GM10266 (cell line): ENCODE measurements around the gene GLOD5.

ENCODE experiments used
- DNase-seq: peaks from one replicate; pipeline ENCODE4 v3.0.0; 2012; ENCODE audit errors: extremely low spot score
- TF ChIP-seq, protein P1 (sequence below): IDR thresholded peaks from 2 replicates; pipeline ENCODE4 v1.5.1; 2012; ENCODE audit warnings: mild to moderate bottlenecking, low read depth; ENCODE audit not compliant: control insufficient read depth, insufficient read depth; ENCODE audit errors: missing control alignments

Gene GLOD5

GRCh38 chrX:48779399-48779798 lies 17.9 kb downstream of the GLOD5 start:
- TF ChIP-seq, protein P1, sequence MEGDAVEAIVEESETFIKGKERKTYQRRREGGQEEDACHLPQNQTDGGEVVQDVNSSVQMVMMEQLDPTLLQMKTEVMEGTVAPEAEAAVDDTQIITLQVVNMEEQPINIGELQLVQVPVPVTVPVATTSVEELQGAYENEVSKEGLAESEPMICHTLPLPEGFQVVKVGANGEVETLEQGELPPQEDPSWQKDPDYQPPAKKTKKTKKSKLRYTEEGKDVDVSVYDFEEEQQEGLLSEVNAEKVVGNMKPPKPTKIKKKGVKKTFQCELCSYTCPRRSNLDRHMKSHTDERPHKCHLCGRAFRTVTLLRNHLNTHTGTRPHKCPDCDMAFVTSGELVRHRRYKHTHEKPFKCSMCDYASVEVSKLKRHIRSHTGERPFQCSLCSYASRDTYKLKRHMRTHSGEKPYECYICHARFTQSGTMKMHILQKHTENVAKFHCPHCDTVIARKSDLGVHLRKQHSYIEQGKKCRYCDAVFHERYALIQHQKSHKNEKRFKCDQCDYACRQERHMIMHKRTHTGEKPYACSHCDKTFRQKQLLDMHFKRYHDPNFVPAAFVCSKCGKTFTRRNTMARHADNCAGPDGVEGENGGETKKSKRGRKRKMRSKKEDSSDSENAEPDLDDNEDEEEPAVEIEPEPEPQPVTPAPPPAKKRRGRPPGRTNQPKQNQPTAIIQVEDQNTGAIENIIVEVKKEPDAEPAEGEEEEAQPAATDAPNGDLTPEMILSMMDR: no peak
- DNase-seq: no peak

- no peak for DNase-seq
- TF ChIP-seq, protein P1: no peak
Measured at GRCh38 chrX:48781705-48782104, 20.2 kb downstream of the GLOD5 start.

- DNase-seq: no peak
- TF ChIP-seq, protein P1: no peak
Measured at GRCh38 chrX:48782216-48782615, 20.7 kb downstream of the GLOD5 start.

DNA sequence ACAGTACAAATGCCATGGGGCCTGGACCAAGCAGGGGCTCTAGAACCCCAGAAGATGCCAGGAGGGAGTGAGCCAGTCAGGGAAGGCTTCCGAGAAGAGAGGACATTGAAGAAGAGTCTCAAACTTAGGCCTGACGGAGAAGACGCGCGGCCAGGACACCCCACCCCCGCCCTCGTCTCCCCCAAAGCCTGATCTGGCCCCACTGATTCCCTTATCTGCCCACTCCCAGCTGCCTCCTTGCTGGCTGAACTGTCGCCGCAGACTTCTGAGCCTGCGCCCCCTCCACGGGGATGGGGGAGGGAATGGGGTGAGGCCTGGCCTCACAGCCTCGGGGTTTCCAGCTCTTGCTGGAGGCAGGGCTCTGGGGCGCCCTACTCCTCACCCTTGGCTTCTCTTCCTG lies 21.2 kb downstream of the GLOD5 start:
- no peak for DNase-seq
- TF ChIP-seq, protein P1: no peak

- no peak for DNase-seq
- TF ChIP-seq, protein P1: no peak
Measured at GRCh38 chrX:48784726-48785125, 23.2 kb downstream of the GLOD5 start.

DNA sequence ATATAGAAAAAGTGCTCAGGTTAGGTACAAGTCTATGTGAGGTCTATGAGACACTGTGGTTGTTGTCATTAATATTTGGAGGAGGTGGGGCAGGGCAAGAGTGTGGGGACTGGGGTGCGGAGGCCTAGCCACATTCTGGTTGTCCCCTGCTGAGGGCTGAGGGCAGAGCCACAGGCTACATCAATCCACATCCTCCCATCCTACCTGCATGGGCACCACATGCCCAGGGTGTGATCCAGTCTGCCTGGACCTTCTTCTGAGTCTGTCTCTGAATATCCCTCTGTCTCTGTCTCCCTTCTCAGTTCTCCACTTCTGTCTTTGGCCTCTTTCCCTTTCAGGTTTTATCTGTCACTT lies 23.6 kb downstream of the GLOD5 start:
- TF ChIP-seq, protein P1: no peak
- no peak for DNase-seq

GRCh38 chrX:48785540-48786214 lies 24.1 kb downstream of the GLOD5 start:
- DNase-seq: no peak
- TF ChIP-seq, protein P1: no peak
